Cardiac septum (tissue), 1 donor: ENCODE measurements around the gene SLC22A17. TPM values are rescaled to one million over a fixed set of nuclear protein-coding genes. Genes with fewer than 3 reads are reported as not detected.

Source experiments
- DNase-seq: peaks from one replicate; pipeline ENCODE4 v3.0.0-alpha.2; 2020; ENCODE audit warnings: low spot score
- intact Hi-C: fragments of 100-400 bp; cut with DNase I; formaldehyde crosslinking; loops from one replicate; pipeline ENCODE4 v1.14.0; 2022
- microRNA-seq: library from miRNA; unstranded; fragments of <30 nt; microRNA quantifications from one replicate; pipeline ENCODE4 v1.2.0, GENCODE V29; 2020
- total RNA-seq: library from RNA; stranded (reverse); fragmentation: NEBNext Ultra II Directional; extraction: Animal tissue kit (Norgen Biotek cat#: 25700); gene quantifications from one replicate; pipeline ENCODE4 v1.2.1, GENCODE V29; 2021
- donor health status: DM: no; HTN: no; CAD: no.

Gene SLC22A17
- total RNA-seq, 1 donor from 2014 or later, result 10.6 TPM

- no peak for DNase-seq
- intact Hi-C loops, result loop anchor here (2.0 to 10.0 kb wide), 3 partner anchors 13 to 257 kb away; partner anchors contain the start of genes ACIN1, C14orf119, HOMEZ and THTPA
These were observed 52.6 kb downstream of the SLC22A17 start for GRCh38 chr14:23299986-23300686.

DNA sequence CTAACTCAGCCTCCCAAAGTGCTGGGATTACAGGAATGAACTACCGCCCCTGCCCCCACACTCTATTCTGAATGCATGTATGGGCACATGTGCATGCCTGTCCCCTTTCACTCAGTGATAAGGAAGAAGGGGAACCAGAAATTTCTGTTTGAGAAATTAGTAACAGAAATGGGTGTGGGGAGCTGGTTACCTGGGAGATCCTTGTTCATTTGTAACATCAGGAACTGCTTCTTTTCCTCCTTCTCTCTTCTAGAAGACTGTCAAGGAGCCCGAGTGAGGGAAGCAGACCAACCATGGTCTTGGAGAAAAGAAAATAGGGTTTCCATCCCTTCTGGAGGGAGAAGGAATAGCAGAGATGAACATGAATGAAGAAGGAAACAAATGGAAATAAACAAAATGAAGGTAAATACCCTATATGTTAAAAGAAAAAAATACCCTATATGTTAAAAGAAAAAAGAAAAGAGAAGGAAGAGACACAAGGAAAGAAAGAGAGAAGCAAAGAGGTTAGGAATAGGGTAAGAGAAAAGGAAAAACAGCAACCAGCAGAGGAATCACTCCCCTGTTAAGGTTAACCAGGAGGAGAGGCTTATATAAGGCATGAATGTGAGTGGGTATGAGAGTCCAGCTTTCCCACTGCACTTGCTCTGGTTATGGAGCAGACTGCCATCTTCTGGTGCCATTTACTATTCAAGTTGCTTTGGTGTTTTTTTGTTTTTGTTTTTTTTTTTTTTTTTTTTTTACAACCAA lies 53.3 kb downstream of the SLC22A17 start:
- DNase-seq, result no peak
- intact Hi-C loops, result no loop called here

DNA sequence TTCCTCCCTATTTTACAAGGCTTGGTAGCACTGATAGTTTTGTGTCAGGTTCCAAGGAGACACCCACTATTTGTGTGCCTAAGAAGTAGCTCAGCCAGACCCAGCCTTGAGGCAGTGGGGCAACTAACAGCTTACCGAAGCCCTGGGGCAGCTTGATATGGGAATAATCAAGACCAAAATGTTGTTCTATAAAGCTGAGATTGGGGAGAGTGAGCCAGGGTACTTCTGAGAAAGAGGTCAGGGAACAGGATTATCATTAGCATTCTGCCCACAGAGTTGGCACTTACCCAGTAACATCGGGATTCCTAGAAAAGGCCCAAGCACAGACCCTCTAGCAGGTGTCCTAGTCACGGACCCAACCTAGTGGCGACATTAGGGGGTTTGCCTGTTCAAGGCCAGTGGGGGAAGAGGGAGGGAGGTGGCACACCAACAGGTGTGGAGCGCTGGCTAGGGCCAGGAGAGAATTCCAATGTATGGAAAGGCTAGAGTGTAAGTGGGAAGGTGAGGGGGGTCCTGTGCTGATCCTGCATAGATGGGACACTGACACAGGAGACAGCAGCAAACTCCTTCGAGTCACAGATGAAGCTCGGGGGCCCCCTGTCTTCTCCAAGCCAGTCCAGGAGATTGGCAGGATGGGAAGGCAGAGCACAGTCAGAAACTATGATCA lies 54.9 kb downstream of the SLC22A17 start:
- DNase-seq, result no peak
- intact Hi-C loops, result no loop called here

DNA sequence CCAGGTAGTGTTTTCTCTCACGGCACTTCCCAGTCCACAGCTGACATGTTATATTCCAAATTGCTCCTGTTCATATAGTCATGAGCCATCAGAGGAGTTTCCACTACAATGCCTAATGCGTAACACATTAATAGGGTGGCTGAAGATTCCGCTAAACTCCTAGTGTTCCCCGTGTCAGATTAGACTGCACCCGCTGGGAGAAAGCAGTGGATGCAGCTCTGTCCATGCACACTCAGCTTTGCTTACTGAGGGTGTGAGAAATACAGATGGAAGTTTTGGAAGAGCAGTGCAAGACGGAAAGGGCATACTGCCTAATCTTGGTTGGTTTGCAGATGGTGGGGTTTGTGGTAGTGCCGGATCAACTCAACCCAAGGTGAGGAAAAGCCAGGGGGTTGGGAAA lies 55.6 kb downstream of the SLC22A17 start:
- DNase-seq, result no peak
- intact Hi-C loops, result no loop called here

Small RNA genes within 50 kb of the gene (microRNA-seq; reads per million reads assigned to microRNA genes)
- gene MIR208A, result 1,137 reads per million, percentile 85 among the genes with 10 or more reads in this experiment

Other genes with a start within 250 kb of the SLC22A17 start
- not detected for gene CIROP, start 247.9 kb downstream of the SLC22A17 start, total RNA-seq
- gene CEBPE, start 233.6 kb downstream of the SLC22A17 start, total RNA-seq, result not detected
- gene SLC7A8, start 169.2 kb downstream of the SLC22A17 start, total RNA-seq, result 4.4 TPM
- gene RNF212B, start 115.0 kb downstream of the SLC22A17 start, total RNA-seq, result not detected
- 9.0 TPM for gene HOMEZ, start 66.8 kb downstream of the SLC22A17 start, total RNA-seq
- gene PPP1R3E, start 50.0 kb downstream of the SLC22A17 start, total RNA-seq, result 6.2 TPM
- gene BCL2L2, start 46.1 kb downstream of the SLC22A17 start, total RNA-seq, result 48.2 TPM
- gene PABPN1, start 31.4 kb downstream of the SLC22A17 start, total RNA-seq, result 82.9 TPM
- gene EFS, start 12.3 kb upstream of the SLC22A17 start, total RNA-seq, result 3.7 TPM
- not detected for gene IL25, start 19.9 kb upstream of the SLC22A17 start, total RNA-seq
- gene CMTM5, start 24.2 kb upstream of the SLC22A17 start, total RNA-seq, result not detected
- gene MYH6, start 55.4 kb upstream of the SLC22A17 start, total RNA-seq, result 170 TPM
- gene MYH7, start 82.8 kb upstream of the SLC22A17 start, total RNA-seq, result 13,582 TPM
- gene NGDN, start 116.8 kb upstream of the SLC22A17 start, total RNA-seq, result 16.2 TPM
- gene ZFHX2, start 198.9 kb upstream of the SLC22A17 start, total RNA-seq, result 1.3 TPM
- 17.5 TPM for gene THTPA, start 203.4 kb upstream of the SLC22A17 start, total RNA-seq
- 12.8 TPM for gene AP1G2, start 214.9 kb upstream of the SLC22A17 start, total RNA-seq
- gene JPH4, start 225.9 kb upstream of the SLC22A17 start, total RNA-seq, result 0.19 TPM